ENCODE measurements around the gene SLC66A2.

SLC66A2 gene

GRCh38 chr18:79912994-79913831 is 38.2 kb downstream of the SLC66A2 start:
- no peak for DNase-seq (ENCODE audit: low spot score)
- peak overlapping the region; percentile 0; the same call in 1 of the 2 replicates for H3K27ac ChIP-seq
- TF ChIP-seq, protein P1, sequence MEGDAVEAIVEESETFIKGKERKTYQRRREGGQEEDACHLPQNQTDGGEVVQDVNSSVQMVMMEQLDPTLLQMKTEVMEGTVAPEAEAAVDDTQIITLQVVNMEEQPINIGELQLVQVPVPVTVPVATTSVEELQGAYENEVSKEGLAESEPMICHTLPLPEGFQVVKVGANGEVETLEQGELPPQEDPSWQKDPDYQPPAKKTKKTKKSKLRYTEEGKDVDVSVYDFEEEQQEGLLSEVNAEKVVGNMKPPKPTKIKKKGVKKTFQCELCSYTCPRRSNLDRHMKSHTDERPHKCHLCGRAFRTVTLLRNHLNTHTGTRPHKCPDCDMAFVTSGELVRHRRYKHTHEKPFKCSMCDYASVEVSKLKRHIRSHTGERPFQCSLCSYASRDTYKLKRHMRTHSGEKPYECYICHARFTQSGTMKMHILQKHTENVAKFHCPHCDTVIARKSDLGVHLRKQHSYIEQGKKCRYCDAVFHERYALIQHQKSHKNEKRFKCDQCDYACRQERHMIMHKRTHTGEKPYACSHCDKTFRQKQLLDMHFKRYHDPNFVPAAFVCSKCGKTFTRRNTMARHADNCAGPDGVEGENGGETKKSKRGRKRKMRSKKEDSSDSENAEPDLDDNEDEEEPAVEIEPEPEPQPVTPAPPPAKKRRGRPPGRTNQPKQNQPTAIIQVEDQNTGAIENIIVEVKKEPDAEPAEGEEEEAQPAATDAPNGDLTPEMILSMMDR (conservative IDR thresholded peaks at IDR 0.05; ENCODE audit: low read depth), result no peak
- POLR2A ChIA-PET (ENCODE audit: low non-redundant PET), result no interaction called here
- CTCF ChIA-PET, result no interaction called here

DNA sequence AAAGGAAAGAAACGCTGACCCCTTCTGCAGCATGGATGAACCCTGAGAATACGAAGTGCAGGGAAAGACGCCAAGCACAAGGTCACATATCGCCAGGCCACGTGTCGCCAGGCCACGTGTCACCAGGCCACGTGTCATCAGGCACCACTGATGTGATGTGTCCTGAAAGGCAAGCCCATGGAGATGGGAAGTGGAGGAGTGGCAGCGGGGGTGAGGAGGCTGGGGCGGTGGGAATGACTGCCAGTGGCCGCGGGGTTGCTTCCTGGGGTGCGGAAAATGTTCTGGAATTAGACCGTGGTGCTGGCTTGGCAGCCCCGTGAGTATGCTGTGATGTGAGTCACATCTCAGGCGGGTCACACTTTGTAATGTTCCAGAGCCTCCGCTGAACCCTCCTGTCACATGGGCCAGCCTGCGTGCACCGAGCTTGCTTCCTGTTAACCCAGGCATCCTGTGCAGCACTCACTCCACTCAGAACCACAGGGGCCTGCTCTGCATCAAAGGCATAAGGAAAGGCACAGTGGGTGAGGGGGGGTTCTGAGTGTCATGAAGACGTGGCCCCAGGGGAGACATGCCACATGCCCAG is 39.0 kb downstream of the SLC66A2 start:
- ChIA-PET CTCF (no interaction called here), POLR2A (ENCODE audit: low non-redundant PET) (no interaction called here)
- no peak for DNase-seq (ENCODE audit: low spot score)
- TF ChIP-seq, protein P1 (conservative IDR thresholded peaks at IDR 0.05; ENCODE audit: low read depth), result no peak
- no peak overlapping the region for H3K27ac ChIP-seq

DNA sequence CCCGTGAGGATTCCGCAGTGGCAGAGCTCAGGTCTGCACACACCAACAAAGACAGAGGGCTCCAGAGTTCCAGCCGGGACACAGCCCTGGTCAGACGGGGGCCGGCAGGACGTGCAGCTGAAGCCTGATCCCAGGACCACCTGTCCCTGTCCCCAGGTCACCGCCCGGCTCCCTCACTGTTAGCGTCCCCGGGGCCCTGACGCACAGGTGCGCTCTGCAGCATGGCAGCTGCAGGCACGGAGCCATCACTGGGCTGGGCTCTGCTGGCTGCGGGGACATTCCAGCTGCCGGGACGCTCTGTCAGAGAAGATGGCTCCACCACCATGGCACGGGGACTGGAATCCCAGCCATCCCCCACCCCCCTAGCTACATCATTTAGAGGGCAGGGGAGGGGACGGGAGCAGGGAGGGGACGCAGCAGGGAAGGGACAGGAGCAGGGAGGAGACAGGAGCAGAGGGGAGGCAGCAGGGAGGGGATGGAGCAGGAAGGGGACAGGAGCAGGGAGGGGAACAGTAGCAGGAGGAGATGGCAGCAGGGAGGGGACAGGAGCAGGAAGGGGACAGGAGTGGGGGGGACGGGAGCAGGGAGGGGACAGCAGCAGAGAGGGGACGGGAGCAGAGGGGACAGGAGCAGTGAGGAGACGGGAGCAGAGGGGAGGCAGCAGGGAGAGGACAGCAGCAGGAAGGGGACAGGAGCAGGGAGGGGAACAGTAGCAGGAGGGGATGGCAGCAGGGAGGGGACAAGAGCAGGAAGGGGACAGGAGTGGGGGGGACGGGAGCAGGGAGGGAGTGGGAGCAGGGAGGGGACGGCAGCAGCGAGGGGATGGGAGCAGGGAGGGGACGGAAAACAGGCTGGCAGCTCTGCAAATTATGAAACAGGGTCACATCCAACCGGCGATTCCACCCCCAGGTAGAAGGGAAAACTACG is 39.8 kb downstream of the SLC66A2 start:
- TF ChIP-seq, protein P1 (conservative IDR thresholded peaks at IDR 0.05; ENCODE audit: low read depth), result no peak
- H3K27ac ChIP-seq, result no peak overlapping the region
- no peak for DNase-seq (ENCODE audit: low spot score)
- POLR2A ChIA-PET (ENCODE audit: low non-redundant PET), result no interaction called here
- CTCF ChIA-PET, result no interaction called here

GRCh38 chr18:79910563-79911343 is 40.7 kb downstream of the SLC66A2 start:
- DNase-seq (ENCODE audit: low spot score), result no peak
- POLR2A ChIA-PET (ENCODE audit: low non-redundant PET), result no interaction called here
- CTCF ChIA-PET, result no interaction called here
- TF ChIP-seq, protein P1 (conservative IDR thresholded peaks at IDR 0.05; ENCODE audit: low read depth), result no peak
- no peak overlapping the region for H3K27ac ChIP-seq

DNA sequence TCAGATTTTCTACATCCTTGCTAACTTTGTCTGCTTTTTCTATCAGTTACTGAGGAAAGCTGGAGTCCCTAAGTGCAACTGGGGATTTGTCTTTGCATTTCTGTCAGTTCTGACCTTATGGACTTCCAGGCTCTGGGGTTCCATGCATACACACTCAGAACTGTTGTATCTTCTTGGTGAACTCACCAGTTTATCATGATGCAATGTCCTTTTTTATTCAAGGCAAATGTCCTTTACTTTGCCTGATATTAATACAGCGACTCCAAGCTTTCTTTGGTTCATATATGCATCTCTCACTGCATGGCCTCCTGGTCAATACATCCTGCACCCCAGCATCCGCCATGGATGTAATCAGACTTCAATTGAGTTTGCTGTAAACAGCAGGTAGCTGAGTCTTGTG is 44.7 kb downstream of the SLC66A2 start:
- POLR2A ChIA-PET (ENCODE audit: low non-redundant PET), result no interaction called here
- DNase-seq (ENCODE audit: low spot score), result no peak
- CTCF ChIA-PET, result no interaction called here
- TF ChIP-seq, protein P1 (conservative IDR thresholded peaks at IDR 0.05; ENCODE audit: low read depth), result no peak
- H3K27ac ChIP-seq, result no peak overlapping the region

DNA sequence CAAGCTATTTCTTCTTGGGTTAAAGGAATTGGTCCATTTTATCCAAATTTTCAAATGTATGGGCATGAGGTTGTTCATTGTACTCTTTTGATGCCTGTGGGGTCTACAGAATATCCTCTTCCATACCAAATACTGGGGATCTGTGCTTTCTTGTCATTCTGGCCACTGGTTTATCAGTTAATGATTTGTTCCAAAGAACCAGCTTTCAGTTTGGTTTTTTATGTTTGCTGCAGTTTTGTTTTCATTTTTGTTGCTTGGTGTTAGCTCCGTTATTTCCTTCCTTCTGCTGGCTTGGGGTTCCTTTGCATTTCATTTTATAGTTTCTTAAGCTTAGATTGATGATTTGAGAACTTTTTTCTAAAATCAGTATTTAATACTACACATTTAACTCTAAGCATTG is 45.5 kb downstream of the SLC66A2 start:
- DNase-seq (ENCODE audit: low spot score), result no peak
- ChIA-PET POLR2A (ENCODE audit: low non-redundant PET) (no interaction called here), CTCF (no interaction called here)
- no peak overlapping the region for H3K27ac ChIP-seq
- TF ChIP-seq, protein P1 (conservative IDR thresholded peaks at IDR 0.05; ENCODE audit: low read depth), result no peak
